Skin epidermis (tissue), 12 donors: Measurements from ENCODE around the gene CLEC18B.
"Not testable (repeated sequence)": the region's sequence is repeated elsewhere in the genome, so short reads cannot be mapped to it uniquely, and the experiment has no call there.

Experiments
- H3K27ac ChIP-seq, 21 experiments: fragments of 200-600 bp; sonication (generic) in 11 of 21; one replicate each; pipeline ENCODE4 v1.5.0; 2020; ENCODE audit warnings: mild to moderate bottlenecking in 3 of 21, inconsistent platforms in 2 of 21, moderate library complexity in 2 of 21
- H3K4me3 ChIP-seq, 7 experiments: fragments of 200-600 bp; sonication (generic) in 2 of 7; one replicate each; pipeline ENCODE4 v1.5.0; 2020; ENCODE audit warnings: inconsistent platforms in 2 of 7, mild to moderate bottlenecking in 2 of 7, moderate library complexity in 1 of 7

CLEC18B gene

GRCh38 chr16:74448990-74449389, 27.7 kb upstream of the CLEC18B start:
- no peak overlapping the region for H3K4me3 ChIP-seq
- peak overlapping the region in 18 of 21 experiments; percentile 43 to 83 (median 68) for H3K27ac ChIP-seq

GRCh38 chr16:74447578-74447977, 26.3 kb upstream of the CLEC18B start:
- H3K4me3 ChIP-seq, result no peak overlapping the region
- peak overlapping the region in 4 of 21 experiments; percentile 36 to 83 (median 74) for H3K27ac ChIP-seq

DNA sequence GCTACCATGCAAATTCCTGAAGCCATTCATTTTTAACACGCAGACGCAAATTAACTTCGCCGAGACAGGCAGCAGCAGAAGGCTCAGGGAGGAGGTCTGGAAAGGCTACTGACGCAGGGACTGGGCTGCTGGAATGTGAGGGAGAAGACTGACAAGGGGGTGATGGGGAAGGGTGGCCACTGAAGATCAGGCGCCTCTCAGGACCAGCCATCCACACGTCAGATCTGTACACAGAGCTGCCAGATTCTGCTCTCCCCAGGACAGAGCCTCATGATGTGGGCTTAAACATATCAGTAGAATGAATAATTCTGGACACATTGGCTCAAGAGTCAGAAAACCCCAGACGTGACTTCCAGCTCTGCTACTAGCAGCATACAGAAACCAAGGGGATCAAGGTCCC, 25.6 kb upstream of the CLEC18B start:
- peak overlapping the region in 2 of 21 experiments; percentile 72 to 83 for H3K27ac ChIP-seq
- no peak overlapping the region for H3K4me3 ChIP-seq

- H3K27ac ChIP-seq, H3K4me3 ChIP-seq: not testable (repeated sequence)
These were observed 22.5 kb upstream of the CLEC18B start for GRCh38 chr16:74443624-74444346.

DNA sequence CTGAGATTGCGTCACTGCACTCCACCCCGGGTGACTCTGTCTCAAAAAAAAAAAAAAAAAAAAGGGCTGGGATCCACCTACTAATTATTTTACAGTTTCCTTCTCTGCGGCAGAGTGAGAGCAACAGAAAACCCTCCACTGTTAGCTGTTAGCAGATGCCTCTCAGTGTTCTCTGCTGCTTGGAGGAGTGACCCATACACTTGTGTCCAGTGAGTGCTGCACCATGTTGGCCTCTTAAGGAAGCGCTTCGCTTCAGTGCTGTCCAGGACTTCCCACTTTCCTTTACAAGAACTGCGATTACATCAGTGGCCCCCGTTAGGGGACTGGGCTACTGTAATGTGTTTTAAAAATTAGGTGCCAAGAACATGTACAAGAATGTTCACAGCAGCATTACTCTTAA, 18.4 kb upstream of the CLEC18B start:
- no peak overlapping the region for H3K27ac ChIP-seq
- H3K4me3 ChIP-seq, result no peak overlapping the region

GRCh38 chr16:74438492-74438979, 17.3 kb upstream of the CLEC18B start:
- Histone ChIP-seq H3K27ac (peak overlapping the region in 4 of 21 experiments; percentile 22 to 70 (median 58)), H3K4me3 (no peak overlapping the region)

DNA sequence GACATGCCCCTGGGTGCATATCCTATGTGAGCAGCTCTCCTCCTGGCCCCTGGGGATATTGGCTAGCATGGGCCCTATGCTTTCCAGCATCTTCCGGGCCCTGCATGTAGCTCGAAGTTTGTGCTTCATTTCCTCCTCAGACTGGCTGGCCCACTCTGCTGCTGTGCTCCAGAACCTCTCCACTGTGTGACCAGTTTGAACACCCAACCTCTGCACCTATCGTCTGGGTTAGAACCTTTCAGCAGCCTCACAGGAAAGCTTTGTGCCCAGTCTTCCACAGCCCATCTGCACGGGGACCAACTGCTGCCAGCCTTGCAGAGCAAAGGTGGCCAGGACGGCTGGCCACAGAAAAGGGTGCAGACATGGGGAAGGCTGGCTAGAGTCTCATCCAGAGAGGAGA, 10.2 kb upstream of the CLEC18B start:
- Histone ChIP-seq H3K4me3 (no peak overlapping the region), H3K27ac (no peak overlapping the region)

DNA sequence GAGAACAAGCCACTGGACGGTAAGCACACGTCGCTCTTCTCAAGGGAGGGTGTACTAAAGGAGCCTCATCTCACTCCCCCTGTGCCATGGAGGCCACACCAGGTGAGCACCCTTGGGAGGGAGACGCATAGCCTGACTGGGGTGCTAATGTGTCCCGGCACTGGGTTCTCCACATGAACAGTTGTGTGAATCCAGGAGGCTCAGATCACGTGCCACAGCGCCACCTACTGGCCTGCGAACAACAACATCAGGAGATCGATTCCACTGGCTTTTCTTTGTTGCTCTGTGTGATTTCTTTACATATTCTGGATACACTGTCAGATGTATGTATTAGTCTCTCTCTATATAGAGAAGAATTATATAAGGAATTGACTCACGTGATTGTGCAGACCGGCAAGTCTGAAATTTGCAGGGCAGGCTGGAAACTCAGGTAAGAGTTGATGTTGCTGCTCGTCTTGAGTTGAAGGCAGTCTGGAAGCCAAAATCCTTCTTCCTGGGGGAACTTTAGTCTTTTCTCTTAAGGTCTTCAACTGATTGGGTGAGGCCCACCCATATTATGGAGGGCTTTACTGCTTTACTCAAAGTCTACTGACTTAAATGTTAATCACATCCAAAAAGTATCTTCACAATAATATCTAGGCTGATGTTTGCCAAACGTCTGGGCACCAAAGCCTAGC, 8.9 kb upstream of the CLEC18B start:
- H3K4me3 ChIP-seq, H3K27ac ChIP-seq: not testable (repeated sequence)

DNA sequence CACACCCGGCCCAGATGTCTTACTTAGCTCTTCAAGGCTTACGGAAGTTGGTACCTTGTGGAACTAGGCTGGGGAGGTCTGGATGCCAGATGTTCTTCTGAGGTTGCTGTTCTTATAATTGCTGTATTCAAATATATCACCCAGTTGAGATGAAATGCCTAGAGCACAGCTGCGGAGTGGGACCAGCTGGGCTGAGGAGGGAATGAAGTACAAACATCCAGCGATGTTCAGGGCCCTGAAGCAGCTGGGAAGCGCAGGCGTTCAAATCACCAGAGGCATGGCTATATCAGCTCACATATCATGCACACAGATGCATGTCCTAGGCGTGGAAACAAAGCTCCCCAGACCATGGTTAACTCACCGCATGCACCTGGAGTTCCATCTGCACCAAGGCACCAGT, 7.2 kb upstream of the CLEC18B start:
- not testable (repeated sequence) for H3K27ac ChIP-seq, H3K4me3 ChIP-seq

DNA sequence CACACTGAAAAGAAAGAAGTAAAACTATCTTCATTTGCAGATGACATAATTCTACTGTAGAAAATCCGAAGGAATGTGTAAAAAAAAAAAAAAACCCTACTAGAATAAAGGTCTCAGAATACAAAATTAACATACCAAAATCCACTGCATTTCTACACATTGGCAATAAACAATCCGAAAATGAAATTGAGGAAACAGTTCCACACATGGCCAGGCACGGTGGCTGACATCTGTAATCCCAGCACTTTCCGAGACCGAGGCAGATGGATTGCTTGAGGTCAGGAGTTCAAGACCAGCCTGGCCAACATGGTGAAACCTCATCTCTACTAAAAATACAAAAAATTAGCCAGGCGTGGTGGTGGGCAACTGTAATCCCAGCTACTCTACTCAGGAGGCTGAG, 4.5 kb upstream of the CLEC18B start:
- not testable (repeated sequence) for H3K27ac ChIP-seq, H3K4me3 ChIP-seq

DNA sequence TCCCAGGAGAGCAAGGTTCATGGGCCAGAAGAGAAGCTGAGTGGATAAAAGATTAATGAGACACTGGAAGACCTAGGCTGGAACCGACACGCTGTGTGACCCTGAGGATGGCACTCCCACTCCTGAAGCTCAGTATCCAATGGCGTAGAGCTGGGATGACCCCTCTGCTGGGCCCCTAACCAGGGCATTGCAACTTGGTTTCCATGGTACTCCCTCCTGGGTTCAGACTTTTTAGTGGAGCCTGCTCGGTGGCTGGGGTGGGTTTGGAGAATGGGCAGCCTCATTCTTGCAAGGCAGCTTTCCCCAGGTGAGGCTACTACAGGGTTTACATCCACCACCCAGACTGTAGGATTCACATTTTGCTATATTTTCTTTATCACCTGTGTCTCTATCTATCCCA, 2.4 kb upstream of the CLEC18B start:
- not testable (repeated sequence) for H3K4me3 ChIP-seq, H3K27ac ChIP-seq

GRCh38 chr16:74422086-74422485, 808 bp upstream of the CLEC18B start:
- H3K27ac ChIP-seq, H3K4me3 ChIP-seq: not testable (repeated sequence)

- H3K27ac ChIP-seq, H3K4me3 ChIP-seq: not testable (repeated sequence)
These were observed 156 bp upstream of the CLEC18B start for GRCh38 chr16:74421482-74421785.

GRCh38 chr16:74419811-74420210, 1.5 kb downstream of the CLEC18B start:
- not testable (repeated sequence) for H3K4me3 ChIP-seq, H3K27ac ChIP-seq

- not testable (repeated sequence) for H3K27ac ChIP-seq, H3K4me3 ChIP-seq
These were observed 3.4 kb downstream of the CLEC18B start for GRCh38 chr16:74417897-74418296.

DNA sequence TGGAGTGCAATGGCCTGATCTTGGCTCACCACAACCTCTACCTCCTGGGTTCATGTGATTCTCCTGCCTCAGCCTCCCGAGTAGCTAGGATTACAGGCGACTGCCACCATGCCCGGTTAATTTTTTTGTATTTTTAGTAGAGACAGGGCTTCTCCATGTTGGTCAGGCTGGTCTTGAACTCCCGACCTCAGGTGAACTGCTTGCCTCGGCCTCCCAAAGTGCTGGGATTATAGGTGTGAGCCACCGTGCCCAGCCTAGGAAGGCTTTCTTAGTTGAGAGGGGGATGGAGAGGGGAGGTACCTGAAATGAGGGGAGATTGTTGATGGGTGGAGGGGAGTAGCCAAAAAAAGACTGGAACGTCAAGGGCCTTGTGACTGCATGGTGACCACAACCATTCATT, 7.4 kb downstream of the CLEC18B start:
- not testable (repeated sequence) for H3K27ac ChIP-seq, H3K4me3 ChIP-seq

DNA sequence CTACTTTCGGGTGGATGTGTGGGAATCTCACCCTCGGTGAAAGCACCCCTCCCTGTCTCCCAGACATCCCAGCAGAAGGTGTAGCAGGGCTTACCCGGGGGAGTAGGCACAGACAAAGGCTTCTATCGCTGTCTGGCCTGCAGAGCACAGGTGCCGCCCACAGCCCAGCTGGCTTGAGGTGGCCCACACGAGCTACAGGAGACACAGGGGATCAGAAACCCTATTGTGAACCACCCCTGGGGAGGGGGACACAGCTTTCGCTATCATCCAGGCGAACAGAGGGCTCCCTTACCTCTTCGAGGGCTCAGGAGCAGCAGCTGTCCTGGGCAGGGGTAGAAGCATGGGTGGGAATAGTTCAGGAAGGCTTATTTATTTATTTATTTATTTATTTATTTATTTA, 7.8 kb downstream of the CLEC18B start:
- H3K4me3 ChIP-seq, H3K27ac ChIP-seq: not testable (repeated sequence)

DNA sequence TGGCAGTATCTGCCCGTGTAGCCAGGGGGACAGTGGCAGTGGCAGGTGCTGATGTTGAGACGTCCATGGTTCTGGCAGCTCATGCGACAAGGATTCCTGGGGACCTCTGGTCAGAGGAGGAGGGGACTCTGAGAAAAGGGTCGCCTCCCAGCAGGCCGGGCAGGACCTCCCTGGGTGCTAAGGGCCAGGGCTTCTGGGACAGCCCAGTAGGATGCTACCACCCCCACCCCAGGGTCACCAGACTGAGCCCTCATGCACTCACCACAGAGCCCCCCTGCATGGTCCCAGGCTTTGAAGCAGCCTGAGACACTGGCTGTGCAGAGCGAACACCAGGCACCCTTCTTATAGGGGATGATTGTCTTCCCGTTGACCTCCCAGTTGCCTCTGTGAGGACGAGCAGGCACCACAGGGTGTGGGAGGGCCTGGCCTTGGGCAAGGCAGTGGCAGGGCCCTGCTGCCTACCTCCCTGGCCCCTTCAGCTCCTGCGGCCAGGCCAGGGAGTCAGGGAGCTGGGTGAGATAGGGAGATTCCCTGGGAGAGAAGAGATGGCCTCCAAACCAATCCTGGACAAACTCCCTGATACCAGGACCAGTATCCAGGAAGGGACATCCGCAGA, 8.4 kb downstream of the CLEC18B start:
- not testable (repeated sequence) for H3K4me3 ChIP-seq, H3K27ac ChIP-seq

GRCh38 chr16:74412138-74412774, 9.0 kb downstream of the CLEC18B start:
- not testable (repeated sequence) for H3K27ac ChIP-seq, H3K4me3 ChIP-seq

DNA sequence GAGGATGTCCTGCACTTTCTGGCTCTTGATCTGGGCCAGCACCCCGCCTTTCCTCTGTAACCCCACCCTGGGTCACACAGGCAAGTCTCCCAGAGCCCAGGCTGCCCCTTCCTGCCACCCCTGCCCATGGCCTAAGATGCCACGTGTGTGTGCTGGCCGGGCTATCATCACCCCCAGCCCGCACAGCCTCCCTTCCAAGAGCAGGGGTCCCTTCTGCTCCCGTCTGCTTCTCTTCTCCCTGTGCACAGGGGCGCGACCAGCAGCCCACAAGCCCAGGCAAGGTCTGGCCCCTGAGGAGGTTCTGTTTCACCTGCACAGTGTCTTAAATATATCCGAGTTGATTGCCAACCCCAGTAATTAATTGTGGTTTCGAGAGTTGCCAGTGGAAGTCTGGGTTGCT, 10.3 kb downstream of the CLEC18B start:
- H3K4me3 ChIP-seq, H3K27ac ChIP-seq: not testable (repeated sequence)
